ENCODE data around the gene PNN. TPM values are rescaled to one million over a fixed set of nuclear protein-coding genes. Genes with fewer than 3 reads are reported as not detected.
"Not testable (repeated sequence)": the region's sequence is repeated elsewhere in the genome, so short reads cannot be mapped to it uniquely, and the experiment has no call there.

Gene PNN
- polyA plus RNA-seq, 1 donor from 2014 or later = 89.4 TPM

DNA sequence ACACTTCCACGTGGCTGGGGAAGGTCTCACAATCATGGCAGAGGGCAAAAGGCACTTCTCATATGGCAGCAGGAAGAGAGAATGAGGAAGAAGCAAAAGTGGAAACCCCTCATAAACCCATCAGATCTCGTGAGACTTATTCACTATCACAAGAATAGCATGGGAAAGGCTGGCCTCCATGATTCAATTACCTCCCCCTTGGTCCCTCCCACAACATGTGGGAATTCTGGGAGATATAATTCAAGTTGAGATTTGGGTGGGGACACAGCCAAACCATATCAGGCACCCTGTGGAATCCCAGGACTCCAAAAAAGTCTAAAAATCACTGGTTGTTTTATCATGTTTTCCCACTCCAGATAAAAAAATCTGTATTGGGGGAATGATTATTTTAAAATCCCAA, 31.8 kb upstream of the PNN start:
- H3F3A ChIP-seq (ENCODE audit: insufficient read depth, low read length, poor library complexity, severe bottlenecking); H2AFZ ChIP-seq (ENCODE audit: low read depth, low read length); H3K27me3 ChIP-seq (ENCODE audit: insufficient read depth, low read depth, low read length); H4K20me1 ChIP-seq (ENCODE audit: insufficient read depth); H3K4me3 ChIP-seq (ENCODE audit: low read length); H3K27ac ChIP-seq (ENCODE audit: low read length); H3K9ac ChIP-seq (ENCODE audit: low read length); H3K9me3 ChIP-seq (ENCODE audit: low read length); H3K36me3 ChIP-seq (ENCODE audit: insufficient read depth, low read length); H3K4me2 ChIP-seq (ENCODE audit: low read length); H3K9me2 ChIP-seq (ENCODE audit: insufficient read depth, low read length); H3K79me2 ChIP-seq (replicated peaks; ENCODE audit: insufficient read depth, low read length): not testable (repeated sequence)

DNA sequence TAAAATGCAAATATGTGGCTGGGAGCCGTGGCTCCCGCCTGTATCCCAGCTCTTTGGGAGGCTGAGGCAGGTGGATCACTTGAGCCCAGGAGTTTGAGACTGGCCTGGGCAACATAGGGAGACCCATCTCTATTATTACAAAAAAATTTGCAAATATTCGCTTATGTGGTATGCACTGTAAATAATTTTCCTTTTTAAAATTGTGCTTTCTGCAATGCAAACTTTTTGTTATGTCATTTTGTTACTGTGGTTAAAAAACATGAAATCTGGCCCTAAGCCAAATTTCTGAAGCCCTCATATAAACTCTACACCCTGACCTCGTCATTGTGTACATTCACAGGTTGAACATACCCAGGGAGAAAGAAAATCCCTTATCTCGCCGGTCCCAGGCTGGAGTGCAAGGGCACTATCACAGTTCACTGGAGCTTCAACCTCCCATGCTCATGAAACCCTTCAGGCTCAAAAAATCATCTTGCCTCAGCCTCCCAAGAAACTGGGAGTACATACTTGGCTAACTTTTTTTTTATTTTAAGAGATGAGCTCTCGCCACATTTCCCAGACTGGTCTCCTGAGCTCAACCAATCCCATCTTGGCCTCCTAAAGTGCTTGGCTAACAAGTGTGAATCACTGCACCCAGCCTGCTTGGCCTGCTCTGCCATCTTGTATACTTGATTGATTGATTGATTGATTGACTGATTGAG, 29.6 kb upstream of the PNN start:
- TF ChIP-seq EZH2 (IDR thresholded peaks at IDR 0.05; ENCODE audit: borderline replicate concordance, insufficient read depth, low read length, poor library complexity, severe bottlenecking) = no peak
- TF ChIP-seq, protein P1, sequence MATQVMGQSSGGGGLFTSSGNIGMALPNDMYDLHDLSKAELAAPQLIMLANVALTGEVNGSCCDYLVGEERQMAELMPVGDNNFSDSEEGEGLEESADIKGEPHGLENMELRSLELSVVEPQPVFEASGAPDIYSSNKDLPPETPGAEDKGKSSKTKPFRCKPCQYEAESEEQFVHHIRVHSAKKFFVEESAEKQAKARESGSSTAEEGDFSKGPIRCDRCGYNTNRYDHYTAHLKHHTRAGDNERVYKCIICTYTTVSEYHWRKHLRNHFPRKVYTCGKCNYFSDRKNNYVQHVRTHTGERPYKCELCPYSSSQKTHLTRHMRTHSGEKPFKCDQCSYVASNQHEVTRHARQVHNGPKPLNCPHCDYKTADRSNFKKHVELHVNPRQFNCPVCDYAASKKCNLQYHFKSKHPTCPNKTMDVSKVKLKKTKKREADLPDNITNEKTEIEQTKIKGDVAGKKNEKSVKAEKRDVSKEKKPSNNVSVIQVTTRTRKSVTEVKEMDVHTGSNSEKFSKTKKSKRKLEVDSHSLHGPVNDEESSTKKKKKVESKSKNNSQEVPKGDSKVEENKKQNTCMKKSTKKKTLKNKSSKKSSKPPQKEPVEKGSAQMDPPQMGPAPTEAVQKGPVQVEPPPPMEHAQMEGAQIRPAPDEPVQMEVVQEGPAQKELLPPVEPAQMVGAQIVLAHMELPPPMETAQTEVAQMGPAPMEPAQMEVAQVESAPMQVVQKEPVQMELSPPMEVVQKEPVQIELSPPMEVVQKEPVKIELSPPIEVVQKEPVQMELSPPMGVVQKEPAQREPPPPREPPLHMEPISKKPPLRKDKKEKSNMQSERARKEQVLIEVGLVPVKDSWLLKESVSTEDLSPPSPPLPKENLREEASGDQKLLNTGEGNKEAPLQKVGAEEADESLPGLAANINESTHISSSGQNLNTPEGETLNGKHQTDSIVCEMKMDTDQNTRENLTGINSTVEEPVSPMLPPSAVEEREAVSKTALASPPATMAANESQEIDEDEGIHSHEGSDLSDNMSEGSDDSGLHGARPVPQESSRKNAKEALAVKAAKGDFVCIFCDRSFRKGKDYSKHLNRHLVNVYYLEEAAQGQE (IDR thresholded peaks at IDR 0.05; ENCODE audit: borderline replicate concordance) = no peak
- TF ChIP-seq POLR2AphosphoS5 (IDR thresholded peaks at IDR 0.05) = no peak
- TF ChIP-seq RAD21 (conservative IDR thresholded peaks at IDR 0.05) = no peak
- TF ChIP-seq, protein P2, sequence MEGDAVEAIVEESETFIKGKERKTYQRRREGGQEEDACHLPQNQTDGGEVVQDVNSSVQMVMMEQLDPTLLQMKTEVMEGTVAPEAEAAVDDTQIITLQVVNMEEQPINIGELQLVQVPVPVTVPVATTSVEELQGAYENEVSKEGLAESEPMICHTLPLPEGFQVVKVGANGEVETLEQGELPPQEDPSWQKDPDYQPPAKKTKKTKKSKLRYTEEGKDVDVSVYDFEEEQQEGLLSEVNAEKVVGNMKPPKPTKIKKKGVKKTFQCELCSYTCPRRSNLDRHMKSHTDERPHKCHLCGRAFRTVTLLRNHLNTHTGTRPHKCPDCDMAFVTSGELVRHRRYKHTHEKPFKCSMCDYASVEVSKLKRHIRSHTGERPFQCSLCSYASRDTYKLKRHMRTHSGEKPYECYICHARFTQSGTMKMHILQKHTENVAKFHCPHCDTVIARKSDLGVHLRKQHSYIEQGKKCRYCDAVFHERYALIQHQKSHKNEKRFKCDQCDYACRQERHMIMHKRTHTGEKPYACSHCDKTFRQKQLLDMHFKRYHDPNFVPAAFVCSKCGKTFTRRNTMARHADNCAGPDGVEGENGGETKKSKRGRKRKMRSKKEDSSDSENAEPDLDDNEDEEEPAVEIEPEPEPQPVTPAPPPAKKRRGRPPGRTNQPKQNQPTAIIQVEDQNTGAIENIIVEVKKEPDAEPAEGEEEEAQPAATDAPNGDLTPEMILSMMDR (IDR thresholded peaks at IDR 0.05; ENCODE audit: poor library complexity, severe bottlenecking) = no peak
- no peak for TF ChIP-seq MXI1 (conservative IDR thresholded peaks at IDR 0.05; ENCODE audit: poor library complexity, severe bottlenecking)
- no peak for TF ChIP-seq SMC3 (conservative IDR thresholded peaks at IDR 0.05; ENCODE audit: poor library complexity)
- TF ChIP-seq EP300 (conservative IDR thresholded peaks at IDR 0.05; ENCODE audit: poor library complexity, severe bottlenecking) = no peak
- no peak for TF ChIP-seq TAF1 (IDR thresholded peaks at IDR 0.05; ENCODE audit: low read depth)

More for the DNA sequence above, 29.6 kb upstream of the PNN start:
- Histone ChIP-seq H3K36me3 (ENCODE audit: insufficient read depth, low read length) (peaks cover 6% of the 10 kb centered on the region), H3F3A (ENCODE audit: insufficient read depth, low read length, poor library complexity, severe bottlenecking) (no peaks in the 10 kb centered on the region), H3K9me3 (ENCODE audit: low read length) (no peaks in the 10 kb centered on the region), H3K4me2 (ENCODE audit: low read length) (no peak overlapping the region), H3K9ac (ENCODE audit: low read length) (no peak overlapping the region), H3K79me2 (replicated peaks; ENCODE audit: insufficient read depth, low read length) (no peaks in the 10 kb centered on the region), H4K20me1 (ENCODE audit: insufficient read depth) (no peaks in the 10 kb centered on the region), H3K27ac (ENCODE audit: low read length) (no peak overlapping the region), H3K27me3 (ENCODE audit: insufficient read depth, low read depth, low read length) (no peaks in the 10 kb centered on the region), H3K4me3 (ENCODE audit: low read length) (no peak overlapping the region), H3K9me2 (ENCODE audit: insufficient read depth, low read length) (no peaks in the 10 kb centered on the region), H2AFZ (ENCODE audit: low read depth, low read length) (no peak overlapping the region)

Data from neural cell (in vitro differentiated cells).